ENCODE results near the gene TP53BP1.

The TP53BP1 gene

GRCh38 chr15:43519196-43519595 is 26.2 kb upstream of the TP53BP1 start:
- DNase-seq = peak; percentile 44 to 57 (median 49)

GRCh38 chr15:43518197-43518761 is 25.3 kb upstream of the TP53BP1 start:
- DNase-seq = no peak

GRCh38 chr15:43517354-43518196 is 24.6 kb upstream of the TP53BP1 start, which contains the start of gene MAP1A:
MAP1A (plus strand) TSS chr15:43517608; CDS start chr15:43521474, 3,866 bp downstream.
- DNase-seq = peak in 1 of 3 donors; percentile 23

GRCh38 chr15:43516801-43517353 is 23.9 kb upstream of the TP53BP1 start:
- no peak for DNase-seq

- no peak for DNase-seq
These were observed 23.2 kb upstream of the TP53BP1 start for GRCh38 chr15:43516185-43516584.

GRCh38 chr15:43515741-43516140 is 22.8 kb upstream of the TP53BP1 start:
- DNase-seq = no peak

GRCh38 chr15:43514241-43515057 is 21.5 kb upstream of the TP53BP1 start:
- no peak for DNase-seq

- DNase-seq = no peak
These were observed 20.6 kb upstream of the TP53BP1 start for GRCh38 chr15:43513550-43513949.

GRCh38 chr15:43511012-43511885 is 18.3 kb upstream of the TP53BP1 start:
- no peak for DNase-seq

GRCh38 chr15:43510200-43511011 is 17.4 kb upstream of the TP53BP1 start:
- peak; percentile 98 to 99 (median 99) for DNase-seq

GRCh38 chr15:43509660-43510199 is 16.8 kb upstream of the TP53BP1 start:
- DNase-seq = no peak

- DNase-seq = peak; percentile 24 to 38 (median 27)
These were observed 16.2 kb upstream of the TP53BP1 start for GRCh38 chr15:43508991-43509659.

GRCh38 chr15:43508421-43508820 is 15.5 kb upstream of the TP53BP1 start:
- DNase-seq = no peak

GRCh38 chr15:43505738-43506137 is 12.8 kb upstream of the TP53BP1 start:
- no peak for DNase-seq

GRCh38 chr15:43499635-43500034 is 6.7 kb upstream of the TP53BP1 start:
- no peak for DNase-seq

- no peak for DNase-seq
These were observed 6.0 kb upstream of the TP53BP1 start for GRCh38 chr15:43498990-43499389.

GRCh38 chr15:43493703-43494472 is 932 bp upstream of the TP53BP1 start:
- DNase-seq = no peak

GRCh38 chr15:43492266-43492665 is 690 bp downstream of the TP53BP1 start:
- DNase-seq = no peak

GRCh38 chr15:43489191-43489590 is 3.8 kb downstream of the TP53BP1 start:
- DNase-seq = no peak

All from suppressor macrophage treated with lipopolysaccharide for 1 hour (primary cell).